ENCODE data around the gene TCTN1. TPM values are rescaled to one million over a fixed set of nuclear protein-coding genes. Genes with fewer than 3 reads are reported as not detected.

TCTN1 gene
- total RNA-seq, 1 donor: 45.2 TPM

DNA sequence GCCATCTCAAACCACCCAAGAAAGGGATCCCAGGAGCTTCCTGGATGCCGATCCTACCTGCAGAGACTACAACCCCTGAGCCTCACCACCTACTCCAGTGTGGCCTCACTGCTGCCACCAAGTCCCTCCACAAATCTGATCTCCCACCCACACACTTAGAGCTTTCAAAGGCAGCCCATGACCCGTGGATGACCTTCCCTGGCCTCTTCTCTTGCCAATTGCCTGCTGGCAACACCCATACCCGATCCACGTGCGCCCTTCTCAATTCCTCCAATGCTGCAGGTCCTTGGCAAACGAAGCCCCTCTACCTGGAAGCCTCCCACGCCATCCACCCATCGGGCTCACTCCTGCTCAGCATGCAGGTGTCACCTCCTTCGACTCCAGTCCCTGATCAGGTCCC, 44.3 kb downstream of the TCTN1 start:
- no peak overlapping the region for H3K4me3 ChIP-seq (ENCODE audit: insufficient read depth, low read length)
- no peaks in the 10 kb centered on the region for H3K79me2 ChIP-seq (ENCODE audit: insufficient read depth, low read length)
- no peaks in the 10 kb centered on the region for H3K27me3 ChIP-seq (ENCODE audit: insufficient read depth, low read length)
- no peaks in the 10 kb centered on the region for H3K36me3 ChIP-seq (ENCODE audit: insufficient read depth, low read length)
- peak; percentile 35 for DNase-seq (ENCODE audit: insufficient read length, low spot score, missing footprints)
- no peak overlapping the region for H2AFZ ChIP-seq (ENCODE audit: low read length)
- TF ChIP-seq, protein P1, sequence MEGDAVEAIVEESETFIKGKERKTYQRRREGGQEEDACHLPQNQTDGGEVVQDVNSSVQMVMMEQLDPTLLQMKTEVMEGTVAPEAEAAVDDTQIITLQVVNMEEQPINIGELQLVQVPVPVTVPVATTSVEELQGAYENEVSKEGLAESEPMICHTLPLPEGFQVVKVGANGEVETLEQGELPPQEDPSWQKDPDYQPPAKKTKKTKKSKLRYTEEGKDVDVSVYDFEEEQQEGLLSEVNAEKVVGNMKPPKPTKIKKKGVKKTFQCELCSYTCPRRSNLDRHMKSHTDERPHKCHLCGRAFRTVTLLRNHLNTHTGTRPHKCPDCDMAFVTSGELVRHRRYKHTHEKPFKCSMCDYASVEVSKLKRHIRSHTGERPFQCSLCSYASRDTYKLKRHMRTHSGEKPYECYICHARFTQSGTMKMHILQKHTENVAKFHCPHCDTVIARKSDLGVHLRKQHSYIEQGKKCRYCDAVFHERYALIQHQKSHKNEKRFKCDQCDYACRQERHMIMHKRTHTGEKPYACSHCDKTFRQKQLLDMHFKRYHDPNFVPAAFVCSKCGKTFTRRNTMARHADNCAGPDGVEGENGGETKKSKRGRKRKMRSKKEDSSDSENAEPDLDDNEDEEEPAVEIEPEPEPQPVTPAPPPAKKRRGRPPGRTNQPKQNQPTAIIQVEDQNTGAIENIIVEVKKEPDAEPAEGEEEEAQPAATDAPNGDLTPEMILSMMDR (IDR thresholded peaks at IDR 0.05; ENCODE audit: extremely low read depth, low read depth, low read length): no peak
- no peaks in the 10 kb centered on the region for H4K20me1 ChIP-seq (ENCODE audit: insufficient read depth, low read length)
- H3K27ac ChIP-seq (ENCODE audit: low read depth, low read length): no peak overlapping the region
- H3K4me1 ChIP-seq (ENCODE audit: insufficient read depth, low read length): no peaks in the 10 kb centered on the region
- H3K9me3 ChIP-seq (ENCODE audit: low read depth, low read length): no peaks in the 10 kb centered on the region
- H3K4me2 ChIP-seq (ENCODE audit: insufficient read depth, low read length): no peak overlapping the region

GRCh38 chr12:110658878-110659277, 44.9 kb downstream of the TCTN1 start:
- Histone ChIP-seq H3K27ac (ENCODE audit: low read depth, low read length) (no peak overlapping the region), H3K4me3 (ENCODE audit: insufficient read depth, low read length) (no peak overlapping the region), H3K9me3 (ENCODE audit: low read depth, low read length) (no peaks in the 10 kb centered on the region), H3K79me2 (ENCODE audit: insufficient read depth, low read length) (no peaks in the 10 kb centered on the region), H3K36me3 (ENCODE audit: insufficient read depth, low read length) (no peaks in the 10 kb centered on the region), H3K4me2 (ENCODE audit: insufficient read depth, low read length) (no peak overlapping the region), H4K20me1 (ENCODE audit: insufficient read depth, low read length) (no peaks in the 10 kb centered on the region), H3K4me1 (ENCODE audit: insufficient read depth, low read length) (no peaks in the 10 kb centered on the region), H3K27me3 (ENCODE audit: insufficient read depth, low read length) (no peaks in the 10 kb centered on the region), H2AFZ (ENCODE audit: low read length) (no peak overlapping the region)
- DNase-seq (ENCODE audit: insufficient read length, low spot score, missing footprints): no peak
- TF ChIP-seq, protein P1 (IDR thresholded peaks at IDR 0.05; ENCODE audit: extremely low read depth, low read depth, low read length): no peak

DNA sequence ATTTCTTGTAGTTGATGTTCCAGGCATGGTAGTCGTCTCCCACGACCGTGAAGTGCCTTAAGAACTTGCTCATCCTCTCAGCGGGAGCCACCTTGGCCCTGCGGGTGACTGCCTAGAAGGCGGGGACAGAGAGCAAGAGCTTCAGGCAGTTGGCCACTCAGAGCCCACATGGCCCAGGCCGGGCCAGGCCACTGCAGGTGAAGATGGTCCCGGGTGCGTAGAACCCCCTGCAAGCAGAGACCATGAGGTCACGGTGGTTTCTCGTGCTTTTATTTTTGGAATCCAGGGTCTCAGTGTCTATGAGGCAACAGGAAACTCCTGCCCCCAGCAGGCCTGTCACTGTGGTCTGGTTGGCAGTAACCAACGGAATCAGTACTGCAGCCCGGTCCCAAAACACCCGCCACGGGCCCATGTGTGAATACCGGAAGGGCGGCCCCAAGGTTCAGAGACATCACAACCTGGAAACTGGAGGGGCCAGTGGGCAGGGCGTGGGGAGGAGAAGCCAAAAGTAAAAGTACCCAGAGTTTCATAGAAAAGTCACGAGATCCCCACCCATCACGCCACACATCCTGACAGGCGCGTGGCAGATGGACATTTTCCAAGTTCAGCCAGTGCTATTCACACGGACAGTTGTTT, 47.5 kb downstream of the TCTN1 start:
- no peaks in the 10 kb centered on the region for H3K9me3 ChIP-seq (ENCODE audit: low read depth, low read length)
- DNase-seq (ENCODE audit: insufficient read length, low spot score, missing footprints): no peak
- no peak overlapping the region for H3K4me3 ChIP-seq (ENCODE audit: insufficient read depth, low read length)
- H2AFZ ChIP-seq (ENCODE audit: low read length): peak overlapping the region; percentile 2
- H3K4me2 ChIP-seq (ENCODE audit: insufficient read depth, low read length): peak overlapping the region; percentile 28
- H4K20me1 ChIP-seq (ENCODE audit: insufficient read depth, low read length): no peaks in the 10 kb centered on the region
- no peak overlapping the region for H3K27ac ChIP-seq (ENCODE audit: low read depth, low read length)
- H3K27me3 ChIP-seq (ENCODE audit: insufficient read depth, low read length): no peaks in the 10 kb centered on the region
- H3K36me3 ChIP-seq (ENCODE audit: insufficient read depth, low read length): no peaks in the 10 kb centered on the region
- H3K4me1 ChIP-seq (ENCODE audit: insufficient read depth, low read length): no peaks in the 10 kb centered on the region
- no peaks in the 10 kb centered on the region for H3K79me2 ChIP-seq (ENCODE audit: insufficient read depth, low read length)
- TF ChIP-seq, protein P1 (IDR thresholded peaks at IDR 0.05; ENCODE audit: extremely low read depth, low read depth, low read length): no peak

GRCh38 chr12:110666892-110667291, 53.0 kb downstream of the TCTN1 start:
- TF ChIP-seq, protein P1 (IDR thresholded peaks at IDR 0.05; ENCODE audit: extremely low read depth, low read depth, low read length): no peak
- Histone ChIP-seq H3K4me3 (ENCODE audit: insufficient read depth, low read length) (no peak overlapping the region), H3K9me3 (ENCODE audit: low read depth, low read length) (no peaks in the 10 kb centered on the region)

More at GRCh38 chr12:110666892-110667291, 53.0 kb downstream of the TCTN1 start:
- no peaks in the 10 kb centered on the region for H3K79me2 ChIP-seq (ENCODE audit: insufficient read depth, low read length)
- no peak overlapping the region for H2AFZ ChIP-seq (ENCODE audit: low read length)
- H4K20me1 ChIP-seq (ENCODE audit: insufficient read depth, low read length): no peaks in the 10 kb centered on the region
- H3K27ac ChIP-seq (ENCODE audit: low read depth, low read length): no peak overlapping the region
- no peak overlapping the region for H3K4me2 ChIP-seq (ENCODE audit: insufficient read depth, low read length)
- no peaks in the 10 kb centered on the region for H3K27me3 ChIP-seq (ENCODE audit: insufficient read depth, low read length)
- no peaks in the 10 kb centered on the region for H3K36me3 ChIP-seq (ENCODE audit: insufficient read depth, low read length)
- H3K4me1 ChIP-seq (ENCODE audit: insufficient read depth, low read length): no peaks in the 10 kb centered on the region
- no peak for DNase-seq (ENCODE audit: insufficient read length, low spot score, missing footprints)
